ENCODE data around the gene A4GALT. TPM values are rescaled to one million over a fixed set of nuclear protein-coding genes. Genes with fewer than 3 reads are reported as not detected.

A4GALT gene
- total RNA-seq, 1 donor from 2014 or later, result not detected

- no peaks in the 10 kb centered on the region for H3K4me1 Mint-ChIP-seq
- peaks cover 2% of the 10 kb centered on the region for H3K9me3 Mint-ChIP-seq
- no peak overlapping the region for H3K27ac Mint-ChIP-seq
- no peak overlapping the region for H3K4me3 Mint-ChIP-seq
- H3K36me3 Mint-ChIP-seq (ENCODE audit: low read depth), result no peaks in the 10 kb centered on the region
- intact Hi-C loops (cut with micrococcal nuclease), result no loop called here
- peaks cover 4% of the 10 kb centered on the region for H3K27me3 Mint-ChIP-seq
- DNase-seq, result no peak
Measured at GRCh38 chr22:42704896-42705295, 15.8 kb downstream of the A4GALT start.

GRCh38 chr22:42702675-42703074, 18.0 kb downstream of the A4GALT start:
- DNase-seq, result no peak
- Mint-ChIP-seq H3K27ac (no peak overlapping the region), H3K4me3 (no peak overlapping the region), H3K4me1 (no peaks in the 10 kb centered on the region), H3K27me3 (peaks cover 2% of the 10 kb centered on the region), H3K36me3 (ENCODE audit: low read depth) (no peaks in the 10 kb centered on the region), H3K9me3 (no peaks in the 10 kb centered on the region)
- intact Hi-C loops (cut with micrococcal nuclease), result no loop called here

GRCh38 chr22:42701694-42702093, 19.0 kb downstream of the A4GALT start:
- no peak for DNase-seq
- Mint-ChIP-seq H3K27ac (no peak overlapping the region), H3K4me3 (no peak overlapping the region), H3K36me3 (ENCODE audit: low read depth) (no peaks in the 10 kb centered on the region), H3K27me3 (no peaks in the 10 kb centered on the region), H3K4me1 (no peaks in the 10 kb centered on the region), H3K9me3 (no peaks in the 10 kb centered on the region)
- intact Hi-C loops (cut with micrococcal nuclease), result no loop called here

- Mint-ChIP-seq H3K27me3 (no peaks in the 10 kb centered on the region), H3K4me3 (no peak overlapping the region), H3K9me3 (no peaks in the 10 kb centered on the region), H3K27ac (no peak overlapping the region), H3K4me1 (no peaks in the 10 kb centered on the region), H3K36me3 (ENCODE audit: low read depth) (no peaks in the 10 kb centered on the region)
- no peak for DNase-seq
- intact Hi-C loops (cut with micrococcal nuclease), result no loop called here
Measured at GRCh38 chr22:42700901-42701300, 19.8 kb downstream of the A4GALT start.

GRCh38 chr22:42700355-42700754, 20.3 kb downstream of the A4GALT start:
- no peak for DNase-seq
- Mint-ChIP-seq H3K27me3 (no peaks in the 10 kb centered on the region), H3K9me3 (no peaks in the 10 kb centered on the region), H3K36me3 (ENCODE audit: low read depth) (no peaks in the 10 kb centered on the region), H3K4me1 (no peaks in the 10 kb centered on the region), H3K4me3 (no peak overlapping the region), H3K27ac (no peak overlapping the region)
- intact Hi-C loops (cut with micrococcal nuclease), result no loop called here

GRCh38 chr22:42699976-42700352, 20.7 kb downstream of the A4GALT start:
- intact Hi-C loops (cut with micrococcal nuclease), result no loop called here
- no peaks in the 10 kb centered on the region for H3K9me3 Mint-ChIP-seq

GRCh38 chr22:42699281-42699975, 21.2 kb downstream of the A4GALT start:
- no peak overlapping the region for H3K27ac Mint-ChIP-seq
- intact Hi-C loops (cut with micrococcal nuclease), result no loop called here
- no peaks in the 10 kb centered on the region for H3K36me3 Mint-ChIP-seq (ENCODE audit: low read depth)
- H3K9me3 Mint-ChIP-seq, result no peaks in the 10 kb centered on the region
- H3K4me1 Mint-ChIP-seq, result no peaks in the 10 kb centered on the region
- H3K4me3 Mint-ChIP-seq, result no peak overlapping the region
- DNase-seq, result no peak
- no peaks in the 10 kb centered on the region for H3K27me3 Mint-ChIP-seq

More at GRCh38 chr22:42699976-42700352, 20.7 kb downstream of the A4GALT start:
- DNase-seq, result no peak
- no peaks in the 10 kb centered on the region for H3K36me3 Mint-ChIP-seq (ENCODE audit: low read depth)
- H3K4me3 Mint-ChIP-seq, result no peak overlapping the region
- no peak overlapping the region for H3K27ac Mint-ChIP-seq
- H3K27me3 Mint-ChIP-seq, result no peaks in the 10 kb centered on the region
- no peaks in the 10 kb centered on the region for H3K4me1 Mint-ChIP-seq

- Mint-ChIP-seq H3K27me3 (no peaks in the 10 kb centered on the region), H3K4me3 (no peak overlapping the region), H3K4me1 (no peaks in the 10 kb centered on the region), H3K27ac (no peak overlapping the region), H3K9me3 (no peaks in the 10 kb centered on the region), H3K36me3 (ENCODE audit: low read depth) (no peaks in the 10 kb centered on the region)
- no peak for DNase-seq
- intact Hi-C loops (cut with micrococcal nuclease), result no loop called here
Measured at GRCh38 chr22:42697542-42698013, 23.1 kb downstream of the A4GALT start.

GRCh38 chr22:42696331-42696967, 24.2 kb downstream of the A4GALT start:
- no peaks in the 10 kb centered on the region for H3K9me3 Mint-ChIP-seq
- no peaks in the 10 kb centered on the region for H3K27me3 Mint-ChIP-seq
- H3K4me1 Mint-ChIP-seq, result no peaks in the 10 kb centered on the region
- no peak overlapping the region for H3K4me3 Mint-ChIP-seq
- DNase-seq, result no peak
- no peak overlapping the region for H3K27ac Mint-ChIP-seq
- intact Hi-C loops (cut with micrococcal nuclease), result no loop called here
- no peaks in the 10 kb centered on the region for H3K36me3 Mint-ChIP-seq (ENCODE audit: low read depth)

- no peaks in the 10 kb centered on the region for H3K4me1 Mint-ChIP-seq
- DNase-seq, result no peak
- no peak overlapping the region for H3K4me3 Mint-ChIP-seq
- H3K27ac Mint-ChIP-seq, result no peak overlapping the region
- H3K27me3 Mint-ChIP-seq, result no peaks in the 10 kb centered on the region
- no peaks in the 10 kb centered on the region for H3K36me3 Mint-ChIP-seq (ENCODE audit: low read depth)
- no peaks in the 10 kb centered on the region for H3K9me3 Mint-ChIP-seq
- intact Hi-C loops (cut with micrococcal nuclease), result no loop called here
Measured at GRCh38 chr22:42695294-42695693, 25.4 kb downstream of the A4GALT start.

GRCh38 chr22:42693763-42694683, 26.6 kb downstream of the A4GALT start:
- no peak overlapping the region for H3K27ac Mint-ChIP-seq
- H3K4me3 Mint-ChIP-seq, result no peak overlapping the region
- DNase-seq, result no peak
- no peaks in the 10 kb centered on the region for H3K9me3 Mint-ChIP-seq
- no peaks in the 10 kb centered on the region for H3K27me3 Mint-ChIP-seq
- intact Hi-C loops (cut with micrococcal nuclease), result no loop called here
- H3K36me3 Mint-ChIP-seq (ENCODE audit: low read depth), result no peaks in the 10 kb centered on the region
- no peaks in the 10 kb centered on the region for H3K4me1 Mint-ChIP-seq

GRCh38 chr22:42693055-42693762, 27.5 kb downstream of the A4GALT start:
- no peaks in the 10 kb centered on the region for H3K27me3 Mint-ChIP-seq
- intact Hi-C loops (cut with micrococcal nuclease), result no loop called here

GRCh38 chr22:42692239-42693054, 28.2 kb downstream of the A4GALT start:
- DNase-seq, result no peak
- intact Hi-C loops (cut with micrococcal nuclease), result no loop called here
- H3K4me3 Mint-ChIP-seq, result no peak overlapping the region
- H3K4me1 Mint-ChIP-seq, result no peaks in the 10 kb centered on the region
- no peaks in the 10 kb centered on the region for H3K27me3 Mint-ChIP-seq
- H3K9me3 Mint-ChIP-seq, result no peaks in the 10 kb centered on the region
- no peaks in the 10 kb centered on the region for H3K36me3 Mint-ChIP-seq (ENCODE audit: low read depth)
- H3K27ac Mint-ChIP-seq, result no peak overlapping the region

More at GRCh38 chr22:42693055-42693762, 27.5 kb downstream of the A4GALT start:
- no peak for DNase-seq
- Mint-ChIP-seq H3K27ac (no peak overlapping the region), H3K4me1 (no peaks in the 10 kb centered on the region), H3K9me3 (no peaks in the 10 kb centered on the region), H3K4me3 (no peak overlapping the region), H3K36me3 (ENCODE audit: low read depth) (no peaks in the 10 kb centered on the region)
